ENCODE measurements around the gene PERP. TPM values are rescaled to one million over a fixed set of nuclear protein-coding genes. Genes with fewer than 3 reads are reported as not detected.
A peak's percentile ranks its signal among the peaks of the same experiment; 100 is the strongest.

Gene PERP
- total and polyA plus RNA-seq, 2 donors (not counting 1 experiment from before 2014, with no cell fraction given): 39.3 to 85.4 TPM

- no peak overlapping the region for H3K4me2 ChIP-seq (ENCODE audit: extremely low read depth, insufficient read depth, low read length)
- no peak overlapping the region for H2AFZ ChIP-seq (ENCODE audit: low read length)
- peak overlapping the region in 1 of 4 experiments; percentile 10 for H3K4me3 ChIP-seq (replicated peaks in 1 of 4; ENCODE audit: control extremely low read depth in 1 of 4, insufficient read depth in 1 of 4, low read depth in 3 of 4, low read length in 4 of 4)
- no peaks in the 10 kb centered on the region for H3K27me3 ChIP-seq (ENCODE audit: control insufficient read depth, insufficient read depth, low read length)
- H3K79me2 ChIP-seq (ENCODE audit: control insufficient read depth, insufficient read depth, low read length): peaks cover 28% of the 10 kb centered on the region
- DNase-seq (ENCODE audit: low read depth in 2 of 2): no peak
- no peak overlapping the region for H3K27ac ChIP-seq (ENCODE audit: insufficient read depth, low read length)
- H4K20me1 ChIP-seq (ENCODE audit: control insufficient read depth, extremely low read depth, insufficient read depth, low read length): no peaks in the 10 kb centered on the region
- peaks cover 8% of the 10 kb centered on the region for H3K4me1 ChIP-seq (ENCODE audit: control insufficient read depth, extremely low read depth, insufficient read depth, low read length)
- H3K9me3 ChIP-seq (ENCODE audit: control insufficient read depth, insufficient read depth, low read depth, low read length): no peaks in the 10 kb centered on the region
- H3K9ac ChIP-seq (ENCODE audit: insufficient read depth, low read length): no peak overlapping the region
- H3K36me3 ChIP-seq (ENCODE audit: control insufficient read depth, insufficient read depth, low read length): no peaks in the 10 kb centered on the region
- TF ChIP-seq EZH2 (IDR thresholded peaks at IDR 0.05; ENCODE audit: low read length, missing control alignments): no peak
Measured at GRCh38 chr6:138103871-138104270, 3.3 kb downstream of the PERP start.

GRCh38 chr6:138101946-138102731, 5.1 kb downstream of the PERP start:
- Histone ChIP-seq H3K4me3 (replicated peaks in 1 of 4; ENCODE audit: control extremely low read depth in 1 of 4, insufficient read depth in 1 of 4, low read depth in 3 of 4, low read length in 4 of 4) (no peak overlapping the region), H3K27ac (ENCODE audit: insufficient read depth, low read length) (no peak overlapping the region), H3K27me3 (ENCODE audit: control insufficient read depth, insufficient read depth, low read length) (no peaks in the 10 kb centered on the region), H3K36me3 (ENCODE audit: control insufficient read depth, insufficient read depth, low read length) (no peaks in the 10 kb centered on the region), H3K4me2 (ENCODE audit: extremely low read depth, insufficient read depth, low read length) (no peak overlapping the region), H3K9me3 (ENCODE audit: control insufficient read depth, insufficient read depth, low read depth, low read length) (no peaks in the 10 kb centered on the region), H4K20me1 (ENCODE audit: control insufficient read depth, extremely low read depth, insufficient read depth, low read length) (no peaks in the 10 kb centered on the region), H3K4me1 (ENCODE audit: control insufficient read depth, extremely low read depth, insufficient read depth, low read length) (peaks cover 8% of the 10 kb centered on the region), H3K9ac (ENCODE audit: insufficient read depth, low read length) (no peak overlapping the region), H3K79me2 (ENCODE audit: control insufficient read depth, insufficient read depth, low read length) (peaks cover 40% of the 10 kb centered on the region), H2AFZ (ENCODE audit: low read length) (no peak overlapping the region)
- TF ChIP-seq CTCF (conservative IDR thresholded peaks at IDR 0.05 in 1 of 2, IDR thresholded peaks at IDR 0.05 in 1 of 2; ENCODE audit: low read depth in 1 of 2, low read length in 2 of 2) (no peak), EZH2 (IDR thresholded peaks at IDR 0.05; ENCODE audit: low read length, missing control alignments) (no peak)
- DNase-seq (ENCODE audit: low read depth in 2 of 2): no peak

- no peaks in the 10 kb centered on the region for H3K27me3 ChIP-seq (ENCODE audit: control insufficient read depth, insufficient read depth, low read length)
- DNase-seq (ENCODE audit: low read depth in 2 of 2): peak; percentile 48 to 74
- H3K27ac ChIP-seq (ENCODE audit: insufficient read depth, low read length): no peak overlapping the region
- H3K4me1 ChIP-seq (ENCODE audit: control insufficient read depth, extremely low read depth, insufficient read depth, low read length): peaks cover 8% of the 10 kb centered on the region
- H3K4me2 ChIP-seq (ENCODE audit: extremely low read depth, insufficient read depth, low read length): no peak overlapping the region
- no peaks in the 10 kb centered on the region for H3K9me3 ChIP-seq (ENCODE audit: control insufficient read depth, insufficient read depth, low read depth, low read length)
- TF ChIP-seq EZH2 (IDR thresholded peaks at IDR 0.05; ENCODE audit: low read length, missing control alignments) (no peak), CTCF (conservative IDR thresholded peaks at IDR 0.05 in 1 of 2, IDR thresholded peaks at IDR 0.05 in 1 of 2; ENCODE audit: low read depth in 1 of 2, low read length in 2 of 2) (no peak)
- H2AFZ ChIP-seq (ENCODE audit: low read length): no peak overlapping the region
- peaks cover 8% of the 10 kb centered on the region for H3K36me3 ChIP-seq (ENCODE audit: control insufficient read depth, insufficient read depth, low read length)
- H4K20me1 ChIP-seq (ENCODE audit: control insufficient read depth, extremely low read depth, insufficient read depth, low read length): no peaks in the 10 kb centered on the region
- H3K4me3 ChIP-seq (replicated peaks in 1 of 4; ENCODE audit: control extremely low read depth in 1 of 4, insufficient read depth in 1 of 4, low read depth in 3 of 4, low read length in 4 of 4): no peak overlapping the region
- no peak overlapping the region for H3K9ac ChIP-seq (ENCODE audit: insufficient read depth, low read length)
- peaks cover 24% of the 10 kb centered on the region for H3K79me2 ChIP-seq (ENCODE audit: control insufficient read depth, insufficient read depth, low read length)
Measured at GRCh38 chr6:138099832-138100231, 7.4 kb downstream of the PERP start.
